ENCODE results near the gene TRMT2A.

TRMT2A gene

DNA sequence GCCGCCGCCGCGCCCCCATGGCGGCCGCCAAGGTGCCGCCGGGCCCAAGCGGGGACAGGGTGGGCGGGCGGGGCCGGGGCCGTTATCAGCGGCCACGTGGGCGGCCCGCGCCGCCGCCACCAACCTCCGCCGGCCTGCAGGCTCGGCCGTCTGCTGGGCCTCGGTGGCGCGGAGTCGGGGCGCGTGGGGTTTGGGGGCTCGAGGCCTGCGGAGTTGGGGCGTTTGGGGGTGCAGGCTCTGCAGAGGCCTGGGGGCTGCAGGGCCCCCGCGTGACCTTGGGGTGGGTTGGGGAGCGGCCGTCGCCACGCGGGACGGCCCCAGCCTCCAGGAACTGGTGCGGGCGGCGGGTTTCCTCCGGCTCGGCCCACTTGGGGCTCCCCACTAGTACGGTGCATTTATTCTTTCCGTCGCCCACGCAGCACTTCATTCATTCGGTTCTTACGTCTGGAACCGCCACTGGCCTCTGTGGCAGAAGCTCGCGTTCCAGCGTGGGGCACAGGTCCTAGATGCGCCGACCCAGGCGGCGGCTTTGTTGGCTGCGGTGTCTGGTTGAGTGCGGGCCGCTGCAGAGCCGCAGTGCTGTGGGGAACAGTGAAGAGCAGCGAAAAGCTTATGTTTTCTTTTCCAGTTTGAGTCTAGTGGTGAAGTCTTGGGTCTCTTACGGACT, 740 bp upstream of the TRMT2A start:
- POLR2A ChIA-PET (ENCODE audit: low non-redundant PET): no interaction called here
- peak overlapping the region; percentile 87 for H3K27ac ChIP-seq
- TF ChIP-seq, protein P1, sequence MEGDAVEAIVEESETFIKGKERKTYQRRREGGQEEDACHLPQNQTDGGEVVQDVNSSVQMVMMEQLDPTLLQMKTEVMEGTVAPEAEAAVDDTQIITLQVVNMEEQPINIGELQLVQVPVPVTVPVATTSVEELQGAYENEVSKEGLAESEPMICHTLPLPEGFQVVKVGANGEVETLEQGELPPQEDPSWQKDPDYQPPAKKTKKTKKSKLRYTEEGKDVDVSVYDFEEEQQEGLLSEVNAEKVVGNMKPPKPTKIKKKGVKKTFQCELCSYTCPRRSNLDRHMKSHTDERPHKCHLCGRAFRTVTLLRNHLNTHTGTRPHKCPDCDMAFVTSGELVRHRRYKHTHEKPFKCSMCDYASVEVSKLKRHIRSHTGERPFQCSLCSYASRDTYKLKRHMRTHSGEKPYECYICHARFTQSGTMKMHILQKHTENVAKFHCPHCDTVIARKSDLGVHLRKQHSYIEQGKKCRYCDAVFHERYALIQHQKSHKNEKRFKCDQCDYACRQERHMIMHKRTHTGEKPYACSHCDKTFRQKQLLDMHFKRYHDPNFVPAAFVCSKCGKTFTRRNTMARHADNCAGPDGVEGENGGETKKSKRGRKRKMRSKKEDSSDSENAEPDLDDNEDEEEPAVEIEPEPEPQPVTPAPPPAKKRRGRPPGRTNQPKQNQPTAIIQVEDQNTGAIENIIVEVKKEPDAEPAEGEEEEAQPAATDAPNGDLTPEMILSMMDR (conservative IDR thresholded peaks at IDR 0.05; ENCODE audit: low read depth): no peak
- no peak for DNase-seq (ENCODE audit: low spot score)
- CTCF ChIA-PET: no interaction called here

DNA sequence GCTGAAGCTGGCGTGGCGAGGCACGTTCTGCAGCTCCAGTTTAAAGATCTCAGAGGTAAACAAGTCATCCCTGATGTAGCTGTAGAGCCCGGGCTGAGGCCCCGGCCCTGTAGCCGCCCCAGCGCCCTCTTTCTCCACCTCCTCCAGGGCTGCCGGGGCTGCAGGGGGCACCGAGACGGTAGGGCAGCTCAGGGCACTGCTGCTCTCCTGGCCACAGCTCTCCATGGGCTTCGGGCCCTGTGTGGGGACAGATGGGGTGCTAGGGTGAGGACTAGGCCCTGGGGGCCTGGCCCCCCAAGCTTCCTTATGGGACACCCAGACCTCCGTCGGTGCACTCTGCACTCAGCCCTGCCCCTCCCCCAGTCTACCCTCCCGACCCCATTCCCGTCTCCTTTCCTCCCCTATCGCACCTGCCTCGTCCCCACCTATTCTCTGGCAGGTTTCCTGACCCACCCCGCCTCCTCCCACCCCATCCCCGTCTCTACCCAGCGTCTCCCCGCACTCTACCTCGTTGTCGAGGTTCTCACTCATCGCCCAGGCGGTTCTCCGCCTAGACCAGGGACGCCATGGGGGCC, 563 bp downstream of the TRMT2A start:
- ChIA-PET POLR2A (ENCODE audit: low non-redundant PET) (no interaction called here), CTCF (no interaction called here)
- peak overlapping the region; percentile 87 for H3K27ac ChIP-seq
- DNase-seq (ENCODE audit: low spot score): no peak
- TF ChIP-seq, protein P1 (conservative IDR thresholded peaks at IDR 0.05; ENCODE audit: low read depth): no peak

DNA sequence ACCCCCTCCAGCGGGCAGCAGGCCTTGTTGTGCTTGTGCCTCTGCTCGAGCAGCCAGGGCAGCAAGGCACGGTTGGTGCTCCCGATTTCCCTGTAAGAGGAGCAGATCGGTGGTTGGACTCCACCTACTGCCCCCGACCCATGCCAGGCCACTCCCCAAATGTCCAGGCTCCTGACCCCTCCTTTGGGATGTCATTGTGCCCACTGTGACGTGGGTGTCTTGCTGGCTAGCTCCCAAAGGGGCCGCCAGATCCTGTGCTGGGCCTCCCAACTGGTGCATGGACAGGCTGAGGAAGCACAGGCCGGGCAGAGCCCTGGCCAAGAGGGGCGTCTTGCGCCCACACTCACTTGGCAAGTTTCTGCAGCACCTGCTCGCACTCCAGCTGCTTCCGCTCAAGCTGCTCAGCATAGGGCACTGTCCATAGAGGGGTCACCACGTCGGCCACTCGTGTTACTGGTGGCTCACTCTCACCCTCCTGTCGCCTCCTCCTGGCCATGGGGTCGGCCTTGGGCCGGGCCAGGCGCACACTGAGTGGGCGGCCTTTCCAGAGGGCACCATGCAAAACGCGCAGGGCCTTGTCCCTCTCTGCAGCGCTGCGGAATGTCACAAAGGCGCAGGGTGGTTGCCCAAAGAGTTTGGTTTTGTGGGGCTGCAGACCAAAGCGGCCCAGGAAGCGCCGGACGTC, 1.2 kb downstream of the TRMT2A start, which contains the start of gene RANBP1:
Gene RANBP1, plus strand, starts transcription at position 414 of the 685 bp plus-strand sequence. Its CDS starts 81 bp downstream, at position 495.
- TF ChIP-seq, protein P1 (conservative IDR thresholded peaks at IDR 0.05; ENCODE audit: low read depth): no peak
- ChIA-PET POLR2A (ENCODE audit: low non-redundant PET) (no interaction called here), CTCF (no interaction called here)
- H3K27ac ChIP-seq: peak within 1 kb of the TSS; percentile 87
- DNase-seq (ENCODE audit: low spot score): no peak

DNA sequence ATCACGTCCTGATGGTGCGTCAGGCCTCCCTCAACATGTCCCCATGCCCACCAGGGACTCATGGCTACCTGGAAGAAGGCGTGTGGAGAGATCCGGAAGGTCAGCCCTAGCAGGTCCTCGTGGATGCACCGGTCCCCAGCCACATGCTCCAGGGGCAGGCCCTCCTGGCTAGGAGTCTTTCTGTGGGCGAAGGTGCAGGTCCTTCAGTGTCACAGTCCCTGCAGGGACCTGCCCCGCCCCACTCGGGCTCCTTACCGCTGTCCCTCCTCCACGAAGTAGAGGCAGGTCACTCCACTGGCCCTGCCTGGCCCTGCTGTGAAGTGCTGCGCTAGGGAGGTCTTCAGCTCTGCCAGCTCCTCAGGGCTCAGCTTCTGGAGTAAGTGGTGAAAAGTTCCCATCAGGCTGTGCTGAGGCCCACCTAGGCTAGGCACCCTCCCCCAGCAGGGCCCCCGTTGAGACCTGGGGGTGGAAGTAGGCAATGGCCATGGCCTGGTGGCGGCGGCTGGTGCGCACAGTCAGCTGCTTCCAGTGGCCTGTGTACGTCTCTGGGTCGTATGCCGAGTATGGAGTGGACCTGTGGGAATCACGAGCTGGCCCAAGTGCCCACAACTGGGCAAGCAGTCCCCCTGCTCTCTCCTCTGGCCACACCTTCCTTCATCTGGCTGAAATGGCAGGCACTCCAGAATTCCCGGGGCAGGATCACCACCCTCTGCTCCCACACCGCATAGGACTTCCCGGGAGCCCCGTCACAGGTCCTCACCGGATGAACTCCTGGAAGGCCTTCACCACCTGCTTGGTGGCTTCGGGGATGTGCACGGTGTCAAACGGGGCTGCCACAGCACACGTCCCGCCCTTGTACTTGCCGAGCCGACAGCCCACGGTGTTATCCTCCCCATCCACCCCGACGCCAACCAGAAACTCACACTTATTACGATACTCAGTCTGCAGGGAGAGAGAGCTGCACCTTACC, 2.2 kb downstream of the TRMT2A start:
- TF ChIP-seq, protein P1 (conservative IDR thresholded peaks at IDR 0.05; ENCODE audit: low read depth): no peak
- CTCF ChIA-PET: no interaction called here
- peak overlapping the region; percentile 87 for H3K27ac ChIP-seq
- DNase-seq (ENCODE audit: low spot score): no peak
- POLR2A ChIA-PET (ENCODE audit: low non-redundant PET): no interaction called here

- ChIA-PET CTCF (no interaction called here), POLR2A (ENCODE audit: low non-redundant PET) (no interaction called here)
- TF ChIP-seq, protein P1 (conservative IDR thresholded peaks at IDR 0.05; ENCODE audit: low read depth): no peak
- peak overlapping the region; percentile 87 for H3K27ac ChIP-seq
- no peak for DNase-seq (ENCODE audit: low spot score)
These were observed 3.3 kb downstream of the TRMT2A start for GRCh38 chr22:20113551-20114310.

Data from RWPE1 (cell line).